SW 1271 (cell line): Measurements from ENCODE around the gene C15orf39.
A peak's percentile ranks its signal among the peaks of the same experiment; 100 is the strongest.

Experiments
- DNase-seq, 2 experiments: peaks; one replicate each; lab custom pipeline; 2025; lab: John Stamatoyannopoulos, UW

The C15orf39 gene

GRCh38 chr15:75197062-75197630, 4.5 kb upstream of the C15orf39 start:
- no peak for DNase-seq

- peak in 1 of 2 experiments; percentile 36 for DNase-seq
These were observed 2.9 kb upstream of the C15orf39 start for GRCh38 chr15:75198560-75199356.

GRCh38 chr15:75199357-75199940, 2.2 kb upstream of the C15orf39 start:
- no peak for DNase-seq

- no peak for DNase-seq
These were observed 1.3 kb upstream of the C15orf39 start for GRCh38 chr15:75200391-75200764.

GRCh38 chr15:75200765-75201615, 692 bp upstream of the C15orf39 start:
- DNase-seq: no peak

GRCh38 chr15:75202251-75203016, 752 bp downstream of the C15orf39 start:
- peak; percentile 56 to 61 for DNase-seq

- DNase-seq: no peak
These were observed 1.6 kb downstream of the C15orf39 start for GRCh38 chr15:75203017-75203907.

GRCh38 chr15:75203908-75204263, 2.2 kb downstream of the C15orf39 start:
- DNase-seq: no peak

- DNase-seq: peak; percentile 74 to 90
These were observed 2.8 kb downstream of the C15orf39 start for GRCh38 chr15:75204340-75205063.

GRCh38 chr15:75205064-75205395, 3.3 kb downstream of the C15orf39 start:
- DNase-seq: no peak

GRCh38 chr15:75206006-75206405, 4.3 kb downstream of the C15orf39 start:
- DNase-seq: no peak

- DNase-seq: no peak
These were observed 5.3 kb downstream of the C15orf39 start for GRCh38 chr15:75206803-75207617.

- no peak for DNase-seq
These were observed 6.2 kb downstream of the C15orf39 start for GRCh38 chr15:75207618-75208500.

GRCh38 chr15:75208501-75209288, 7.0 kb downstream of the C15orf39 start:
- no peak for DNase-seq

- DNase-seq: no peak
These were observed 7.6 kb downstream of the C15orf39 start for GRCh38 chr15:75209289-75209676.

- DNase-seq: no peak
These were observed 9.1 kb downstream of the C15orf39 start for GRCh38 chr15:75210811-75211230.

- no peak for DNase-seq
These were observed 9.9 kb downstream of the C15orf39 start for GRCh38 chr15:75211436-75212199.
